MG63 (cell line): ENCODE data around the gene VSTM2B. TPM values are rescaled to one million over a fixed set of nuclear protein-coding genes. Genes with fewer than 3 reads are reported as not detected.

Experiments
- DNase-seq: peaks from one replicate; pipeline ENCODE4 v3.0.0-alpha.2; 2020
- H3K27me3 ChIP-seq: fragments of 250-450 bp; sonication (Bioruptor Pico); 2 replicates; pipeline ENCODE4 v1.5.1; 2020; ENCODE audit warnings: mild to moderate bottlenecking, moderate library complexity
- H3K36me3 ChIP-seq: fragments of 250-450 bp; sonication (Bioruptor Pico); 2 replicates; pipeline ENCODE4 v1.5.1; 2020; ENCODE audit warnings: mild to moderate bottlenecking, moderate library complexity
- H3K4me3 ChIP-seq: fragments of 250-450 bp; sonication (Bioruptor Pico); 2 replicates; pipeline ENCODE4 v1.5.1; 2020; ENCODE audit warnings: mild to moderate bottlenecking, moderate library complexity
- H3K9me3 ChIP-seq: fragments of 250-450 bp; sonication (Bioruptor Pico); 2 replicates; pipeline ENCODE4 v1.5.1; 2020; ENCODE audit warnings: mild to moderate bottlenecking, moderate library complexity
- total RNA-seq: library from RNA; depleted of rRNA; stranded (reverse); fragments of >200 nt; shearing (Covaris generic); gene quantifications from 2 replicates; pipeline ENCODE4 v1.2.3, GENCODE V29; 2014; ENCODE audit warnings: low replicate concordance

The VSTM2B gene
- total RNA-seq, 1 experiment from 2014 or later, result not detected

- Histone ChIP-seq H3K4me3 (no peak overlapping the region), H3K9me3 (no peaks in the 10 kb centered on the region), H3K27me3 (0 out of 2 replicates have a peak, but pooled peaks cover 3% of the 10 kb centered on the region), H3K36me3 (no peaks in the 10 kb centered on the region)
- no peak for DNase-seq
These were observed 20.5 kb upstream of the VSTM2B start for GRCh38 chr19:29505097-29505824.

- H3K27me3 ChIP-seq, result 0 out of 2 replicates have a peak, but pooled peaks cover 3% of the 10 kb centered on the region
- no peak for DNase-seq
- H3K9me3 ChIP-seq, result no peaks in the 10 kb centered on the region
- no peak overlapping the region for H3K4me3 ChIP-seq
- H3K36me3 ChIP-seq, result no peaks in the 10 kb centered on the region
These were observed 19.2 kb upstream of the VSTM2B start for GRCh38 chr19:29506619-29506911.

- Histone ChIP-seq H3K9me3 (no peaks in the 10 kb centered on the region), H3K4me3 (no peak overlapping the region), H3K36me3 (no peaks in the 10 kb centered on the region), H3K27me3 (0 out of 2 replicates have a peak, but pooled peaks cover 3% of the 10 kb centered on the region)
- DNase-seq, result no peak
These were observed 18.5 kb upstream of the VSTM2B start for GRCh38 chr19:29507081-29507860.

- no peak for DNase-seq
- H3K36me3 ChIP-seq, result no peaks in the 10 kb centered on the region
- H3K9me3 ChIP-seq, result no peaks in the 10 kb centered on the region
- no peak overlapping the region for H3K4me3 ChIP-seq
- H3K27me3 ChIP-seq, result no peaks in the 10 kb centered on the region
These were observed 17.6 kb upstream of the VSTM2B start for GRCh38 chr19:29508181-29508580.

- no peak overlapping the region for H3K4me3 ChIP-seq
- no peaks in the 10 kb centered on the region for H3K36me3 ChIP-seq
- no peaks in the 10 kb centered on the region for H3K9me3 ChIP-seq
- no peak for DNase-seq
- H3K27me3 ChIP-seq, result no peaks in the 10 kb centered on the region
These were observed 16.3 kb upstream of the VSTM2B start for GRCh38 chr19:29509456-29509855.

GRCh38 chr19:29510701-29511265, 15.0 kb upstream of the VSTM2B start:
- DNase-seq, result no peak
- Histone ChIP-seq H3K36me3 (no peaks in the 10 kb centered on the region), H3K27me3 (no peaks in the 10 kb centered on the region)

GRCh38 chr19:29511768-29512167, 14.0 kb upstream of the VSTM2B start:
- no peaks in the 10 kb centered on the region for H3K27me3 ChIP-seq
- no peaks in the 10 kb centered on the region for H3K36me3 ChIP-seq
- H3K4me3 ChIP-seq, result no peak overlapping the region
- DNase-seq, result no peak
- no peaks in the 10 kb centered on the region for H3K9me3 ChIP-seq

More at GRCh38 chr19:29510701-29511265, 15.0 kb upstream of the VSTM2B start:
- no peaks in the 10 kb centered on the region for H3K9me3 ChIP-seq
- no peak overlapping the region for H3K4me3 ChIP-seq

GRCh38 chr19:29512748-29513147, 13.0 kb upstream of the VSTM2B start:
- no peak for DNase-seq
- Histone ChIP-seq H3K4me3 (no peak overlapping the region), H3K9me3 (no peaks in the 10 kb centered on the region), H3K27me3 (no peaks in the 10 kb centered on the region), H3K36me3 (no peaks in the 10 kb centered on the region)

- no peak for DNase-seq
- Histone ChIP-seq H3K9me3 (no peaks in the 10 kb centered on the region), H3K27me3 (no peaks in the 10 kb centered on the region), H3K4me3 (no peak overlapping the region), H3K36me3 (no peaks in the 10 kb centered on the region)
These were observed 11.1 kb upstream of the VSTM2B start for GRCh38 chr19:29514525-29515232.

- Histone ChIP-seq H3K4me3 (no peak overlapping the region), H3K36me3 (no peaks in the 10 kb centered on the region), H3K9me3 (no peaks in the 10 kb centered on the region), H3K27me3 (no peaks in the 10 kb centered on the region)
- DNase-seq, result no peak
These were observed 10.6 kb upstream of the VSTM2B start for GRCh38 chr19:29515233-29515619.

- no peaks in the 10 kb centered on the region for H3K9me3 ChIP-seq
- H3K4me3 ChIP-seq, result no peak overlapping the region
- no peaks in the 10 kb centered on the region for H3K36me3 ChIP-seq
- no peak for DNase-seq
- H3K27me3 ChIP-seq, result no peaks in the 10 kb centered on the region
These were observed 10.0 kb upstream of the VSTM2B start for GRCh38 chr19:29515706-29516357.

- H3K9me3 ChIP-seq, result no peaks in the 10 kb centered on the region
- no peaks in the 10 kb centered on the region for H3K36me3 ChIP-seq
- no peak for DNase-seq
These were observed 9.5 kb upstream of the VSTM2B start for GRCh38 chr19:29516358-29516725.

GRCh38 chr19:29516821-29517395, 8.9 kb upstream of the VSTM2B start:
- Histone ChIP-seq H3K36me3 (no peaks in the 10 kb centered on the region), H3K4me3 (no peak overlapping the region), H3K27me3 (no peaks in the 10 kb centered on the region; the same call in 1 of the 2 replicates), H3K9me3 (no peaks in the 10 kb centered on the region)
- no peak for DNase-seq

More at GRCh38 chr19:29516358-29516725, 9.5 kb upstream of the VSTM2B start:
- H3K4me3 ChIP-seq, result no peak overlapping the region
- no peaks in the 10 kb centered on the region for H3K27me3 ChIP-seq

GRCh38 chr19:29517412-29517811, 8.4 kb upstream of the VSTM2B start:
- H3K36me3 ChIP-seq, result no peaks in the 10 kb centered on the region
- H3K4me3 ChIP-seq, result no peak overlapping the region
- no peaks in the 10 kb centered on the region for H3K9me3 ChIP-seq
- no peak for DNase-seq
- no peaks in the 10 kb centered on the region; the same call in 1 of the 2 replicates for H3K27me3 ChIP-seq

GRCh38 chr19:29517946-29518345, 7.8 kb upstream of the VSTM2B start:
- DNase-seq, result no peak
- no peaks in the 10 kb centered on the region for H3K36me3 ChIP-seq
- H3K27me3 ChIP-seq, result no peaks in the 10 kb centered on the region; the same call in 1 of the 2 replicates
- H3K4me3 ChIP-seq, result no peak overlapping the region
- no peaks in the 10 kb centered on the region for H3K9me3 ChIP-seq

- Histone ChIP-seq H3K36me3 (no peaks in the 10 kb centered on the region), H3K27me3 (peaks cover 8% of the 10 kb centered on the region), H3K4me3 (no peak overlapping the region), H3K9me3 (no peaks in the 10 kb centered on the region)
- no peak for DNase-seq
These were observed 6.6 kb upstream of the VSTM2B start for GRCh38 chr19:29519146-29519545.
